ENCODE measurements around the gene HSDL1. TPM values are rescaled to one million over a fixed set of nuclear protein-coding genes. Genes with fewer than 3 reads are reported as not detected.

The HSDL1 gene
- total RNA-seq, 4 donors from 2014 or later = 11.1 to 39.8 (median 20.6) TPM

GRCh38 chr16:84132527-84133285 lies 12.3 kb downstream of the HSDL1 start:
- Histone ChIP-seq H3K36me3 (peaks cover 0 to 34% (median 8%) of the 10 kb centered on the region in 3 donors), H3K27ac (no peak overlapping the region), H3K27me3 (no peaks in the 10 kb centered on the region), H3K4me3 (no peak overlapping the region), H3K4me1 (peaks cover 0 to 10% (median 0%) of the 10 kb centered on the region in 4 donors), H3K9me3 (no peaks in the 10 kb centered on the region)
- TF ChIP-seq POLR2A (IDR thresholded peaks at IDR 0.05) (no peak), EP300 (IDR thresholded peaks at IDR 0.05) (no peak), CTCF (IDR thresholded peaks at IDR 0.05) (no peak)
- WGBS, 2 donors = 72 to 80% methylated on average over 7 of the region's 7 CpGs
- DNase-seq (ENCODE audit: low spot score in 2 of 2) = no peak

GRCh38 chr16:84131117-84131516 lies 13.9 kb downstream of the HSDL1 start:
- DNase-seq (ENCODE audit: low spot score in 2 of 2) = no peak
- Histone ChIP-seq H3K9me3 (no peaks in the 10 kb centered on the region), H3K4me3 (no peak overlapping the region), H3K4me1 (peaks cover 0 to 7% (median 0%) of the 10 kb centered on the region in 4 donors), H3K27me3 (no peaks in the 10 kb centered on the region), H3K27ac (no peak overlapping the region), H3K36me3 (peaks cover 0 to 38% (median 8%) of the 10 kb centered on the region in 3 donors)
- no peak for TF ChIP-seq EP300 (IDR thresholded peaks at IDR 0.05)
- TF ChIP-seq POLR2A (IDR thresholded peaks at IDR 0.05) = no peak
- TF ChIP-seq CTCF (IDR thresholded peaks at IDR 0.05) = no peak
- WGBS, 2 donors = 83 to 84% methylated on average over 5 of the region's 5 CpGs

GRCh38 chr16:84124257-84125073 lies 20.5 kb downstream of the HSDL1 start:
- H3K4me3 ChIP-seq = no peak overlapping the region
- H3K27me3 ChIP-seq = no peaks in the 10 kb centered on the region
- TF ChIP-seq CTCF (IDR thresholded peaks at IDR 0.05) (no peak), EP300 (IDR thresholded peaks at IDR 0.05) (no peak), POLR2A (IDR thresholded peaks at IDR 0.05) (no peak)
- H3K36me3 ChIP-seq = peaks cover 0 to 52% (median 3%) of the 10 kb centered on the region in 3 donors
- H3K4me1 ChIP-seq = no peaks in the 10 kb centered on the region
- WGBS, 2 donors = 91 to 94% methylated on average over 7 of the region's 7 CpGs
- no peak overlapping the region for H3K27ac ChIP-seq
- no peaks in the 10 kb centered on the region for H3K9me3 ChIP-seq
- no peak for DNase-seq (ENCODE audit: low spot score in 2 of 2)

GRCh38 chr16:84121007-84121406 lies 24.0 kb downstream of the HSDL1 start:
- Histone ChIP-seq H3K36me3 (peaks cover 0 to 30% (median 0%) of the 10 kb centered on the region in 3 donors), H3K27ac (no peak overlapping the region), H3K9me3 (no peaks in the 10 kb centered on the region), H3K4me1 (peaks cover 0 to 14% (median 4%) of the 10 kb centered on the region in 4 donors), H3K4me3 (no peak overlapping the region), H3K27me3 (no peaks in the 10 kb centered on the region)
- 88 to 91% methylated on average over 10 of the region's 10 CpGs for WGBS, 2 donors
- DNase-seq (ENCODE audit: low spot score in 2 of 2) = no peak
- no peak for TF ChIP-seq EP300 (IDR thresholded peaks at IDR 0.05)
- TF ChIP-seq POLR2A (IDR thresholded peaks at IDR 0.05) = no peak
- no peak for TF ChIP-seq CTCF (IDR thresholded peaks at IDR 0.05)

- Histone ChIP-seq H3K9me3 (no peaks in the 10 kb centered on the region), H3K4me3 (no peak overlapping the region), H3K27ac (no peak overlapping the region), H3K27me3 (no peaks in the 10 kb centered on the region), H3K36me3 (peaks cover 0 to 29% (median 0%) of the 10 kb centered on the region in 3 donors), H3K4me1 (peaks cover 0 to 23% (median 8%) of the 10 kb centered on the region in 4 donors)
- no peak for DNase-seq (ENCODE audit: low spot score in 2 of 2)
- TF ChIP-seq POLR2A (IDR thresholded peaks at IDR 0.05) = no peak
- no peak for TF ChIP-seq EP300 (IDR thresholded peaks at IDR 0.05)
- no peak for TF ChIP-seq CTCF (IDR thresholded peaks at IDR 0.05)
- 65 to 74% methylated on average over 5 of the region's 5 CpGs for WGBS, 2 donors
Observed at GRCh38 chr16:84120023-84120422, 25.0 kb downstream of the HSDL1 start.

All from tibial nerve (tissue), 4 donors.